ENCODE measurements around the gene GTF3C4. TPM values are rescaled to one million over a fixed set of nuclear protein-coding genes. Genes with fewer than 3 reads are reported as not detected.

Gene GTF3C4
- total and polyA plus RNA-seq, 12 donors = 1.9 to 18.5 (median 11.6) TPM

DNA sequence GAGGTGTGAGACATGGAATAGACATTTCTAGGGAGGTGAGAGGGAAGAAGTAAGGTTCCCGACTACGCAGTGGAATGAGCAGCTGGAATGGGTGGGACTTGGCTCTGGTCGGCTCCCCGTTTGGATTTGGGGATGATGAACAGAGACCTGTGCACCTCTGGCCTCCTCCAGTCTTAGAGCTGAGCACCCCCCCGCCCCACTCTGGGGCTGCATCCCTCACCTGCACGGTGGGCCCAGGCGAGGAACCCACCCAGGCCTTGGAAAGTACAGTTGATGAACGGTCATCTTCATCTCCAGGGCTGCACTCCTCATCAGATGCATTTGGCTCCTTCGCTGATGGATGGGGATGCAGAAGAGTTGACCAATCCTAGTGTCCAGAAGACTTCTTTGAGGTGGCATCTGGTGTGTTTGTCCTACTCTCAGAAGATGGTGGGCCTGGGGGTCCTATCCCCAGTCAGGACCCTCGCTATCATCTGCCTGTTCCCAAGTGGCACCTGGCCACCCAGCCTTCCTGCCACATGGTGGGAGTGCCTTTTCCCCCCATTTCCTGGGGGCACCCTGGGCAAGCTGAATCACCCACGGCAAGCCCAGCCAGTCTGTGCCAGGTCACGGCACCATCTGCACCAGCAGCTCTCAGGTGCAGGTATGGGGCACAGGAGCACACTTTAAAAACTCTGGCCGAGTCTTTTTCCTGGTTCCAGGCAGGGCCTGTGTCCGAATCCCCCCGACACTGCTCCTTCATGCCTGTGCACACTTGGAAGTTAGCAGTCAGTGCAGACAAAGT lies 70.5 kb downstream of the GTF3C4 start:
- H3K27me3 ChIP-seq = peaks cover 16% of the 10 kb centered on the region
- H3K27ac ChIP-seq = no peak overlapping the region
- DNase-seq = no peak
- WGBS, 4 donors = 82 to 94% (median 89%) methylated on average over 6 to 15 of the region's 15 CpGs
- no peaks in the 10 kb centered on the region for H3K4me1 ChIP-seq (replicated peaks in 1 of 2)
- no peaks in the 10 kb centered on the region for H3K36me3 ChIP-seq (replicated peaks in 1 of 2)
- no peak for TF ChIP-seq POLR2A (IDR thresholded peaks at IDR 0.05)
- TF ChIP-seq, protein P1, sequence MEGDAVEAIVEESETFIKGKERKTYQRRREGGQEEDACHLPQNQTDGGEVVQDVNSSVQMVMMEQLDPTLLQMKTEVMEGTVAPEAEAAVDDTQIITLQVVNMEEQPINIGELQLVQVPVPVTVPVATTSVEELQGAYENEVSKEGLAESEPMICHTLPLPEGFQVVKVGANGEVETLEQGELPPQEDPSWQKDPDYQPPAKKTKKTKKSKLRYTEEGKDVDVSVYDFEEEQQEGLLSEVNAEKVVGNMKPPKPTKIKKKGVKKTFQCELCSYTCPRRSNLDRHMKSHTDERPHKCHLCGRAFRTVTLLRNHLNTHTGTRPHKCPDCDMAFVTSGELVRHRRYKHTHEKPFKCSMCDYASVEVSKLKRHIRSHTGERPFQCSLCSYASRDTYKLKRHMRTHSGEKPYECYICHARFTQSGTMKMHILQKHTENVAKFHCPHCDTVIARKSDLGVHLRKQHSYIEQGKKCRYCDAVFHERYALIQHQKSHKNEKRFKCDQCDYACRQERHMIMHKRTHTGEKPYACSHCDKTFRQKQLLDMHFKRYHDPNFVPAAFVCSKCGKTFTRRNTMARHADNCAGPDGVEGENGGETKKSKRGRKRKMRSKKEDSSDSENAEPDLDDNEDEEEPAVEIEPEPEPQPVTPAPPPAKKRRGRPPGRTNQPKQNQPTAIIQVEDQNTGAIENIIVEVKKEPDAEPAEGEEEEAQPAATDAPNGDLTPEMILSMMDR (IDR thresholded peaks at IDR 0.05) = no peak
- intact Hi-C loops (cut with DNase I) = no loop called here
- no peak overlapping the region for H3K4me3 ChIP-seq
- H3K9me3 ChIP-seq (replicated peaks in 1 of 3) = no peaks in the 10 kb centered on the region

DNA sequence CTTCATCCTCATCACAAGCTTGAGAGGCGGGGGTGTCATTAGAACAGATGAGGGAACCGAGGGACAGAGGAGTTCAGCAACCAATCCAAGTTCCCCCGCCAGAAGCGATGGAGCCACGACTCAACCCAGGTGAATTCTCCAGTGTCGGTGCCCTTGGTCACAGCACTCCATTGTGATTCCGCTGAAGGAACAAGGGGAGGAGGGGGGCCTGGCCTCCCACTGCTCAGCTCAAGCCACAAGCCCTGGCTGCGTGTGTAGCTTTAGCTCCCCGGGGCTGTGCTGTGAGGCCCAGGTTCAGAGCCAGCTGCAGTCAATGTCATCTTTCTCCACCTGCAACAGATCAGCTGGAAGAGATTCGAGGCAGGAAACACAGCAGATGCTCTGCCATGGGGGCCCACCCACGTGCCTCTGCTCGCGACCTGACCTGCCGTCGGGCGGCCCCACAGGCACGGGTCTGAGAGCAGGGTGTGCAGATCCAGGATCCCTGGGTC lies 72.6 kb downstream of the GTF3C4 start:
- Histone ChIP-seq H3K36me3 (replicated peaks in 1 of 2) (no peaks in the 10 kb centered on the region), H3K27me3 (peaks cover 16% of the 10 kb centered on the region), H3K9me3 (replicated peaks in 1 of 3) (no peaks in the 10 kb centered on the region), H3K4me1 (replicated peaks in 1 of 2) (no peaks in the 10 kb centered on the region), H3K27ac (no peak overlapping the region), H3K4me3 (no peak overlapping the region)
- intact Hi-C loops (cut with DNase I) = no loop called here
- 66 to 79% (median 73%) methylated on average over 6 to 17 of the region's 17 CpGs for WGBS, 4 donors
- DNase-seq = no peak
- no peak for TF ChIP-seq POLR2A (IDR thresholded peaks at IDR 0.05)
- TF ChIP-seq, protein P1 (IDR thresholded peaks at IDR 0.05) = no peak

DNA sequence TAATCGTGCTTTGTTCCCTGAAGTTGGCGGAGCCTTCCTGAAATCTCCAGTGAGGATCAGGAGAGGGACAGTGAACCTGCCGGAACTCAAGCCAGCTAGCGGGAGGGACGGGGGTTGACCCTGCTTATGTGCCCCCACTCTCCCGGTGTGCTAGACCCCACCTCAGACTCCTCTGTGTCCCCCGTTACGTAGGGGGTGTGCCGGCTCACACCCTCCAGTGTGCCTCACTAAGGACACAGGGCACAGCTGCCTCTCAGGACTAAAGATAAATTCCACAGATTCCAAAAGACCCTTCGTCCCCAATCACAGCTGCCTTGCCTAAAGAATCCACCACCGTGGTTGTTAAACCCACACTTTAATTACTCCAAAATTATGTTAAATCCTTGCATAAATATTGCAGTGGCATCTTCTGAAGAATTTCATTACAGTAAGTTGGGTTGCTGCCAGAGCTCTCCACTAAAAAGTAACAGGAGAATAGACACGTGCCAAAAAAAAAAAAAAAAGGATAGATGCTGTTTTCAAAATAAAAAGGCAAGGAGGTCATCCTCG lies 73.7 kb downstream of the GTF3C4 start:
- TF ChIP-seq, protein P1 (IDR thresholded peaks at IDR 0.05) = no peak
- TF ChIP-seq POLR2A (IDR thresholded peaks at IDR 0.05) = no peak

More for the DNA sequence above, 73.7 kb downstream of the GTF3C4 start:
- Histone ChIP-seq H3K36me3 (replicated peaks in 1 of 2) (no peaks in the 10 kb centered on the region), H3K4me3 (no peak overlapping the region), H3K4me1 (replicated peaks in 1 of 2) (no peaks in the 10 kb centered on the region), H3K27me3 (peaks cover 16% of the 10 kb centered on the region), H3K9me3 (replicated peaks in 1 of 3) (no peaks in the 10 kb centered on the region), H3K27ac (no peak overlapping the region)
- intact Hi-C loops (cut with DNase I) = no loop called here
- DNase-seq = no peak
- WGBS, 4 donors = 35 to 49% (median 48%) methylated on average over 10 to 13 of the region's 13 CpGs

Other genes starting within 250 kb of the GTF3C4 start
- not detected for gene BARHL1, start 87.9 kb upstream of the GTF3C4 start, total RNA-seq
- gene BARHL1, start 87.9 kb upstream of the GTF3C4 start, polyA plus RNA-seq = not detected
- gene DDX31, start 481 bp upstream of the GTF3C4 start, total RNA-seq = 10 to 100 TPM in 4 of 9 donors, 1 to 10 TPM in 5; 7.4 to 12.3 (median 9.6) TPM
- gene DDX31, start 481 bp upstream of the GTF3C4 start, polyA plus RNA-seq = 10 to 100 TPM in 1 of 3 donors, 1 to 10 TPM in 2; 7.6 to 13.8 (median 9.9) TPM
- 1 to 10 TPM in 7 of 9 donors, under 1 TPM in 2; 0.69 to 6.0 (median 1.7) TPM for gene AK8, start 207.8 kb downstream of the GTF3C4 start, total RNA-seq
- gene AK8, start 207.8 kb downstream of the GTF3C4 start, polyA plus RNA-seq = 1 to 10 TPM; 1.3 to 2.0 (median 1.4) TPM
- gene SPACA9, start 208.4 kb downstream of the GTF3C4 start, total RNA-seq = 10 to 100 TPM in 4 of 9 donors, 1 to 10 TPM in 5; 3.9 to 13.5 (median 7.4) TPM
- gene SPACA9, start 208.4 kb downstream of the GTF3C4 start, polyA plus RNA-seq = 10 to 100 TPM in 2 of 3 donors, 1 to 10 TPM in 1; 9.1 to 16.6 (median 14.2) TPM

All from adrenal gland (tissue), 12 donors.